Forelimb muscle (tissue), 1 donor: Measurements from ENCODE around the gene TRPM3. TPM values are rescaled to one million over a fixed set of nuclear protein-coding genes. Genes with fewer than 3 reads are reported as not detected.
"Not testable (repeated sequence)": the region's sequence is repeated elsewhere in the genome, so short reads cannot be mapped to it uniquely, and the experiment has no call there.

Experiments
- DNase-seq: peaks from one replicate; pipeline ENCODE4 v3.0.0-alpha.2; 2013; ENCODE audit warnings: low read depth
- polyA plus RNA-seq: library from polyadenylated mRNA; unstranded; fragments of 120-200 nt; gene quantifications from one replicate; pipeline ENCODE4 v1.2.1, GENCODE V29; 2013; ENCODE audit not compliant: insufficient read length

The TRPM3 gene
- polyA plus RNA-seq, 1 donor, result 0.19 TPM

DNA sequence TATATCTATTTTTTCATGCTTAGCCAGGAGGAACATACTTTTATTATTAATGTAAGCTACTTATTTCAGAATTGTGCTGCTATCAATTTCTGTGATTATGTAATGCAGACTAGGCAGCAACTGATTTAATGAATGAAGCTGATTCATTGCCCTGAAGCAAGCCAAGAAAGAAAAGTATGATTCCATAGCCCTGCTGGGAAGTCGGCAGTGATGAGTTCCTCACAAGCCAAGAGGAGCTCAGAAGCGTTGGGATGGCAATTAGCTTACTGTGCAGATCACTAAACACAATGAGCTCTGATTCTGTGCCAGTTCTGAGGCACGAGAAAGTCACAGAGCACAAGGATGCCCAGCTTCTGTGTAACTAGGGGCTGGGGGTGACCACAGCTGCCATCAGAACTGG lies 452.7 kb downstream of the TRPM3 start:
- DNase-seq, result no peak

- DNase-seq, result no peak
These were observed 462.7 kb downstream of the TRPM3 start for GRCh38 chr9:70658765-70659164.

DNA sequence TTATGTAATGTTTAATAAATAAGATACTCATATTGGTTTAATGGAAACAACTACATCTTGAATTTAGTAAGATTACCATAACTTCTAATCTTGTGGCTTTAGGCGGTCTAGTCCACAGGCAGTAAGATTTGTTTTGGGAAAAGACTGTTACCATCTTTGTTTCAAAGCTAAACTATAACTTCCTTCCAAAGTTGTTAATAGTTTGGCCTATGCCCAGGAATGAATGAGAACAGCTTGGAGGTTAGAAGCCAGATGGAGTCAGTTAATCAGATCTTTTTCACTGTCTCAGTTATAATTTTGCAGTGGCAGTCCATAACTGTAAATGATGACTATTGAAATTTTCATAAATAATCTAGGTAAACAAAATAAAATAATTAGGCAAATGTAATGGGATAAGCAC lies 465.1 kb downstream of the TRPM3 start:
- no peak for DNase-seq

DNA sequence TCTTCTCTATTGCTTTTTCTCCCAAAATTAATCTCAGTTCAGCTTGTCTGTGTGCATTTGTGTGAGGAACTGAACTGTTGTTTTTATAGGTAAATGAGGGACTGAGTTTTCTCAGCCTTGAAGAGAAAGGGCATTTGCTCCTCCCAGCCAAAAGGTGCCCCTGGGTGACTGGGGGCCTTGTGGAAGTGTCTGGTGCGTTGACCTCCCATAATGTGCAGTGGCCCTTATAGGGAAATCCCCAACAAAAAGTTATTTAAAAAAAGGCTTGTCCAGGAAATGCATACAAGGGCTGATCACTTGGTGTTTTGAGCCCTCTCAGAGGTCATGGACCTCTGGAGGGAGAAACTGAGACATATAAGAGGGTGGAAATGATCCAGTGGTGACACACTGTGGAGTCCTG lies 467.3 kb downstream of the TRPM3 start:
- no peak for DNase-seq

- DNase-seq, result not testable (repeated sequence)
These were observed 476.8 kb downstream of the TRPM3 start for GRCh38 chr9:70644627-70645026.

GRCh38 chr9:70642341-70642740 lies 479.1 kb downstream of the TRPM3 start:
- no peak for DNase-seq

- DNase-seq, result no peak
These were observed 479.8 kb downstream of the TRPM3 start for GRCh38 chr9:70641631-70642030.

DNA sequence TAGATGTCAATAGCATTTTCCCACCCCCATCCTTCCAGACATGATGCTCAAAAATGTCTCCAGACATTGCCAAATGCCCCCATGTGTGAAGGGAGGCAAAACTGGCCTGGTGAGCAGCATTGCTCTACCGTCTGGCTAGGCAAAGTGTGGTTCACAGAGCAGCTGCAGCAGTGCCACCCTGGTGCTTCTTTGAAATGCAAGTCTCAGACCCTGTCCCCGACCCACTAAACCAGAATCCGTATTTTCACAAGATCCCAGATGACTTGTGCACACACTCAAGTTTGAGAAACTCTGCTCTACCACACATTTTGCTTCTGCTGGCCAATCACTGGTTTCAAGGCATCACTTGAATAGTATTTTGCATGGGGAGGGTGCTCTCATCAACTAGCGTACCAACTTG lies 480.4 kb downstream of the TRPM3 start:
- DNase-seq, result no peak

DNA sequence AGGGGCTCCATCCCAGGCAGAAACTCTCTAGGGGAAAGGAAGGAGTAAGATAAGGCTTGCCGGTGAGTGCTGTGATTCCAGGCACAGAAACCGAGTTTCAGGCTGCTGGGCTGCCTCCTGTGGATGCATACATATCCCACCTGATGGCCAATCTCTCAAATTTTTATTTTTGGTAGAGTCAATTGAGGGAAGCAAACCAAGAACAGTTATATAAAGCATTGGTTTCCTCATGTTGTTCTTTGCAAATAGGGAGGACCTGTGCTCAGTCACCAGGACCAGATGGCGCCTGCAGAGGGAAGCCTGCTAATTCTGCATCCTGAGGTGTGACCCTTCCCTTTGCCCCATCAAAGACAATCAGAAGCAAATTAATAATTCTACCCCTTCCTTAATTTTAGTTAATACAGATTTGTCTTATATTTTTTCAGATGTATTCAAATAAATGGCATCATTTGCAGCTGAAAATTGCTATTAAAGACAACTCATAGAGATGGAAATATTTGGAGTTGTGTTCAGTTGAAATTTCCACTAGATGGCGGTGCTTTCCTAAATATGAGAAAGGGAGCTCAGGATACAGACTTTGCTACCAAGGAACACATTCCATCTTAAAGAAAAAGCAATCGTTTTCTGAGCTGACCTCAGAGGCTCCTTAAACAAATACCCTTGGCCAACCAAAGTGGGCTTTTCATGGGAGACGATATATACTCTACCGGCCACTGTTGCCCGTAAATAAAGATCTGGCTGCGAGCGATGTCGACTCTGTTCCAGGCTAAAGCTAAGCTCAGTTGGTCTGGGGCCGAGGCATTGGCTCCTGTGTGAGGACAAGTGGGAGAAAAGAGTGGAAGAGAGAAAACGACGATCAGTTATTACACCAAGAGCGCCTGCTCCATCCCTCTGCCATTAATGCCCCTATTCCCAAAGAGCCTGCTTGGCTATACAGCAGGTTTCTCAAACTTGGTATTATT lies 481.3 kb downstream of the TRPM3 start:
- no peak for DNase-seq

- no peak for DNase-seq
These were observed 485.6 kb downstream of the TRPM3 start for GRCh38 chr9:70635790-70636189.

- DNase-seq, result no peak
These were observed 486.7 kb downstream of the TRPM3 start for GRCh38 chr9:70634696-70635095.

DNA sequence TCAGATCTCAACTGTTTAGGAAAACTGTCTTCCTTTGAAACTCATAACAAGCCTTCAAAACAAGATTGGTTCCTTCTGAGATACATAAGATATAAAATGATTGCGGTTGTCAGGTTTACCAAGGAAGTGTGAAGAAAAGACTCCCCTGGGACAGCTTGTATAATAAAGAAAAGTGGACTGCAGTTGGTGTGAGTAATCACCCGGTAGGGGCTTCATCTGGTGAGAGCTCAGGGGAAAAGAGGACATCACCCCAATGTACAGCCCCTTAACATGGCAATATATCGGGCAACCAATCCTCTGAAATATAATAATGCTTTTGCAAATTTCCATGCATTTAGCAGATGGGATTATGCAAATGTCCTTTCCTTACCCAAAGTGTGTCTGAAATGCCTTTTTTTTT lies 490.4 kb downstream of the TRPM3 start:
- DNase-seq, result no peak

GRCh38 chr9:70629080-70629685 lies 492.2 kb downstream of the TRPM3 start:
- DNase-seq, result not testable (repeated sequence)

DNA sequence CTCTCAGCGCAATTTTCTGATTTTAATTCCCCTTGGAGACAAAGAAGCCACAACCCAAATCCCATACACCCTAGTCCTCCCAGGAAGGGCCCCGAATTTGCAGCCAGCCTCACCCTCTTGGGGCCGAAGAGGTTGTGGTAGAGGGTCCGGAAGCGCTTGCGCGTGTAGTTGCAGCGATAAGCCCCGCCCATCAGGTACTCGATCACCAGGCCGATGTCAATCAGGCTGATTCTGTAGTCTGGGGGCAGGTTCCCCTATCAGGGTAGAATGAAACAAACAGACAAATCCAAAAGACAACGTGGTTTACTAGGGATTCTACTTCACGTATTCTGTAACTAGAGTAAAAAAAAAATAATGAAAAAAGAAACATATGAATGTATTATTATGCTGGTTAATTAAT lies 496.3 kb downstream of the TRPM3 start:
- no peak for DNase-seq

DNA sequence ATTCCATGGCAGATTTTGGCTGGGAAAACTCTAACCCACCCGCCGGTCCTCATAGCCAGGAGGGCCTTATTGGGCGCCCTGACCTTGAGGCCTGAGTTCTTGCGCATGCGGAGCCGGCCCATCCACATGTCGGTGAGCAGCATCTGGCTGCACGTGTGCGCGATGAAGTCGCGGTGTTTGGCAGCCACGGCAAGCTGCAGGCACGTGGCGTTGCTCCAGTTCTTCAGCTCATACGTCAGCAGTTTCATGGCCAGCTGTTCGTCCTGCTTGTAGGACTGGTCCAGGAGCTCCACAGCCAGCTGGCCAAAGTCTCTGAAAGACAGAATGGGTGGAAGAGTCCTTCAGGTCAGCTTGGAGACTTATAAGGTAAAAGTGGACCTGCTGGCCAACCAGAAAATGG lies 502.6 kb downstream of the TRPM3 start:
- no peak for DNase-seq

DNA sequence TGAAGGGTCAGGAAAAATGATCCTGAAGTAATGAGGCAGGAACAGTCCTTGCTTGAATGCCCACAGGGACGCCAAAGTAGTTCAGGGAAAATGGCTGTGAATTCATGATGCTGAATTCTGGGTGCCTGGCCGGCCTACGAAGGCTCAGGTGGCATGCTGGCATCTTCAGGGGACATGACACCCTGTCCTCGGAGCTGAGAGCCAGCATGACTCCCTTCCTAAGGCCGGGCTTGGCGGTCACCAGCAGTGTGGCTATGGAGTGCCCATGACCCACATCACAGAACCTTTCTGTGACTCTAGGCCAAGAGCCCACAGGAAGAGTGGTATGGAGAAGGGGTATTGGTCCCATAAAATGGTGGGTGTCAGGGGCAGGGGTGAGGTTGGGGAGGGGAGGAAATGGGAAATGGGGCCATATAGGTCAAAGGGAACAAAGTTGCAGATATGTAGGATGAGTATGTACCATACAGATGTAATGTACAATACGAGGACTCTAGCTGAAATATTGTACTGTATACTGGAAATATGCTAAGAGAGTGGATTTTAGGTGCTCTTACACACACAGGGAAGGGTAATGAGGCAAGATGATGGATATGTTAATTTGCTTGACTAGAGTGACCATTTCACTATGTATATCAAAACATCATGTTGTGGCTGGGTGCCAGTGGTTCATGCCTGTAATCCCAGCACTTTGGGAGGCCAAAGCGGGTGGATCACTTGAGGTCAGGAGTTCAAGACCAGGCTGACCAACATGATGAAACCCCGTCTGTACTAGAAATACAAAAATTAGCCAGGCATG lies 504.2 kb downstream of the TRPM3 start:
- DNase-seq, result no peak

DNA sequence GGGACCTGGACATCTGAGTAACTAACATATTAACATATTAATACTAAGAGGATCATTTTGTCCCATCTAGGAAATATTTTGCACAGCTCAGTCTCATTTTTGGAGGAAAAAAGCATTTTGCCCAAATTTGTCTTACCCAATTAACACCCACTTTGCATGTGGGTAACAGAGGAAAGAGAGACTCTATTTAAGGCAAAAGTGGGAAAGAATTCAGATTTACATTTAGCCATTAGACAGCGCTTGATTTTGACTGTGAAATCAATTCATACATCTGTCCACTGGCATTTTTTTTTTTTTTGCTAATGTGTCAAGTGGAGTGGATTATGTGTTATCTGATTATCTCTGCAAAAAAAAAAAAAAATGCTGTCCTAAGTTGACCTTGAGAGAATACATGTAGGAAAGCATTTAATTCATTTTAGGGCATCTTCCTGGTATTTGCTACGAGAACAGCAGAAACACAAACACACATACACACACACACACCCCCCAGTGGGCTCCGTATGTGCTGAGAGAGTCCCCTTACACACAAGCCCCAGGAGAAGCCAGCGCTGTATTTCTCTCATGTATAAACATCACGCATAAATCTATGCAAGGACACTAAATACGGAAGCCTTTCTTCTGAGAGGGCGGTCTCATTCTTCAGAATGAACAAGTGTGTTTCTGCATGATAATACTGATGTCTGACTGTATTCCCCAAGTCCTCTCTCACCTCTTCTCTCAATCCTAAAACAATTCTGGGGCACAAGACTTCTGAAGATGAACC lies 505.0 kb downstream of the TRPM3 start:
- DNase-seq, result no peak

- no peak for DNase-seq
These were observed 505.8 kb downstream of the TRPM3 start for GRCh38 chr9:70615464-70616138.

DNA sequence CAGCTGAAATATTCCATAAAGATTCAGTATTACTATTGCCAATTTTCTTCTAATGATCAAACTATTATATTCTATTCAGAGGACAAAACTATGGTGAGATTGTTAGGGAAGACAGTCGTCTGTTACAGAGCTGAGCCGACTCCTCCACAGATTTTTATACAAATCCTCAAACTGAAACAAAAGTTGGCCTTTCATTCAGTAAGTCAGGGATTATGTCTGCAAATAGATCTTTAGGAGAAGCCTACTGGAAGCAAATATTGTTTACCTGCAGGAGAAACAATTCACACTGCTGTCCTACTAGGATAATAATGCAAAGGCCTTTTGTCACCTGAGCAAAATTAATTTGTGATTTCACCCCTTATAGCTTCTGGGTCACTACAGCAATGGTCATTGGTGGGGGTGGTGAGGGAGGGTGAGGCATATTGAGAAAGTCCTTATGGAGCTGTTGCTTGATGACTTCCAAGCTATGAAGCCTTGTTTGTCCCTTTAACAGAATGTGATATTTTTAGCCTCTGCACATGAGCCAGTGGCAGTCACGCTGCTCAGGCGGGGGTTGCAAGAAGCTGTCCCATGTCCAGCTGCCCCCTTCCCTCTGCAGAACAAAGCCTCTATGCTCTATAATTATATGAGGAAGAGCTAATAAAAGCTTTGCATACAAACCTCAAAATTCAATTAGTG lies 506.5 kb downstream of the TRPM3 start:
- no peak for DNase-seq

DNA sequence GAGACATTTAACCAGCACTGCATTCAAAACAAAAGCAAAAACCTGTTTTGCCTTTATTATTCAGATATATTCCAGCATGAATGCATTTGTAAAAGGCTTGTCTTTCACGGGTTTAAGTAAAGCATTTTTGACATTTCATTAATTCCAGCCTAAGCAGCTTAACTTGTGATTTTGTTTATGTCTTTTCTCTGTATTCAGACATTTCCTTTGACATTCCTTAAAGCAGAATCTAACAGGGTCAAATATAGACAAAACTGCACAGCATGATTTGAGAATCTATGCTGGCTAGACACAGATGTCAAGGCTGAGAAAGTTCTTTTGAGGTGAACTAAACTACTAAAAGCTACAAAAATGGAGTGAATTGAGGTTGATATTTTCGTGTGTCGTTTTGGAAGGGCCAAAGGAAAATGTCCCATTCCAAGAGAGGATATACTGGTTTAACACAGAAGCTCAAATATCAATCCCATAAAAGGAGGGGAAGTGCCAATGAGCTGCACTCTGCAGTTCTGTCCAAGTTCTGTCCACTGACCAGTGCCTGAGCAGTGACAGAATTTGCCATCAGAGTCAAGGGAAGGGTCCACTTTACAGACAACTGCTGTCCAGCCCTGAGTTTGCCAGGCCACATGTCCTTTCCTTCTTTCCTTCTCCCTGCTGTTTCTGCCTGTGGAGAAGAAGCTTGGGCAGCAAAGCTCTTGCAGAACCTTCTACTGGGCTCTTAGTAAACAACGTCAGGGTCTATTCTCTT lies 508.2 kb downstream of the TRPM3 start:
- DNase-seq, result no peak
